ENCODE results near the gene AGPS. TPM values are rescaled to one million over a fixed set of nuclear protein-coding genes. Genes with fewer than 3 reads are reported as not detected.
A peak's percentile ranks its signal among the peaks of the same experiment; 100 is the strongest.
"Not testable (repeated sequence)": the region's sequence is repeated elsewhere in the genome, so short reads cannot be mapped to it uniquely, and the experiment has no call there.

Gene AGPS
- total and polyA plus RNA-seq, 2 donors = 9.6 to 34.7 TPM

GRCh38 chr2:177550264-177551200 is 158.0 kb downstream of the AGPS start:
- Histone ChIP-seq H3K27me3 (ENCODE audit: control insufficient read depth in 2 of 2, insufficient read depth in 1 of 2, low read length in 1 of 2) (no peaks in the 10 kb centered on the region), H3K27ac (ENCODE audit: low read depth in 1 of 2, low read length in 1 of 2) (no peak overlapping the region), H3K4me1 (ENCODE audit: control insufficient read depth in 2 of 2, insufficient read depth in 2 of 2, low read length in 2 of 2) (peaks cover 4 to 12% of the 10 kb centered on the region in 2 donors), H3K9me3 (ENCODE audit: control insufficient read depth in 2 of 2, insufficient read depth in 1 of 2, low read length in 1 of 2) (peaks cover 0 to 8% of the 10 kb centered on the region in 2 donors), H3K4me3 (ENCODE audit: low read length in 2 of 2) (no peak overlapping the region), H3K36me3 (ENCODE audit: control insufficient read depth in 2 of 2, insufficient read depth in 2 of 2, low read length in 1 of 2) (no peaks in the 10 kb centered on the region)
- DNase-seq (ENCODE audit: low read depth in 6 of 9, low spot score in 9 of 9) = no peak
- WGBS = 97% methylated on average over 5 of the region's 5 CpGs

GRCh38 chr2:177551360-177551759 is 158.8 kb downstream of the AGPS start:
- not testable (repeated sequence) for H3K36me3 ChIP-seq (ENCODE audit: control insufficient read depth in 2 of 2, insufficient read depth in 2 of 2, low read length in 1 of 2); H3K27ac ChIP-seq (ENCODE audit: low read depth in 1 of 2, low read length in 1 of 2); H3K9me3 ChIP-seq (ENCODE audit: control insufficient read depth in 2 of 2, insufficient read depth in 1 of 2, low read length in 1 of 2); H3K4me3 ChIP-seq (ENCODE audit: low read length in 2 of 2); DNase-seq (ENCODE audit: low read depth in 6 of 9, low spot score in 9 of 9); H3K27me3 ChIP-seq (ENCODE audit: control insufficient read depth in 2 of 2, insufficient read depth in 1 of 2, low read length in 1 of 2)
- WGBS = 97% methylated on average over 4 of the region's 4 CpGs
- peaks cover 4 to 12% of the 10 kb centered on the region in 2 donors for H3K4me1 ChIP-seq (ENCODE audit: control insufficient read depth in 2 of 2, insufficient read depth in 2 of 2, low read length in 2 of 2)

- Histone ChIP-seq H3K27ac (ENCODE audit: low read depth in 1 of 2, low read length in 1 of 2) (peak overlapping the region; percentile 99 to 100), H3K27me3 (ENCODE audit: control insufficient read depth in 2 of 2, insufficient read depth in 1 of 2, low read length in 1 of 2) (no peaks in the 10 kb centered on the region), H3K9me3 (ENCODE audit: control insufficient read depth in 2 of 2, insufficient read depth in 1 of 2, low read length in 1 of 2) (no peaks in the 10 kb centered on the region), H3K36me3 (ENCODE audit: control insufficient read depth in 2 of 2, insufficient read depth in 2 of 2, low read length in 1 of 2) (no peaks in the 10 kb centered on the region), H3K4me3 (ENCODE audit: low read length in 2 of 2) (peak overlapping the region; percentile 62 to 96), H3K4me1 (ENCODE audit: control insufficient read depth in 2 of 2, insufficient read depth in 2 of 2, low read length in 2 of 2) (peaks cover 4 to 12% of the 10 kb centered on the region in 2 donors)
- peak in 5 of 9 donors; percentile 9 to 41 (median 12) for DNase-seq (ENCODE audit: low read depth in 6 of 9, low spot score in 9 of 9)
- 68% methylated on average over 13 of the region's 13 CpGs for WGBS
Observed at GRCh38 chr2:177551989-177552421, 159.4 kb downstream of the AGPS start.

GRCh38 chr2:177552422-177553175 is 160.0 kb downstream of the AGPS start:
- peak; percentile 88 to 97 (median 92) for DNase-seq (ENCODE audit: low read depth in 6 of 9, low spot score in 9 of 9)
- Histone ChIP-seq H3K36me3 (ENCODE audit: control insufficient read depth in 2 of 2, insufficient read depth in 2 of 2, low read length in 1 of 2) (no peaks in the 10 kb centered on the region), H3K27ac (ENCODE audit: low read depth in 1 of 2, low read length in 1 of 2) (peak overlapping the region; percentile 99 to 100), H3K9me3 (ENCODE audit: control insufficient read depth in 2 of 2, insufficient read depth in 1 of 2, low read length in 1 of 2) (no peaks in the 10 kb centered on the region), H3K4me1 (ENCODE audit: control insufficient read depth in 2 of 2, insufficient read depth in 2 of 2, low read length in 2 of 2) (peaks cover 4 to 12% of the 10 kb centered on the region in 2 donors), H3K27me3 (ENCODE audit: control insufficient read depth in 2 of 2, insufficient read depth in 1 of 2, low read length in 1 of 2) (no peaks in the 10 kb centered on the region), H3K4me3 (ENCODE audit: low read length in 2 of 2) (peak overlapping the region; percentile 62 to 96)
- under 1% methylated on average over 64 of the region's 64 CpGs for WGBS

GRCh38 chr2:177553176-177553884 is 160.8 kb downstream of the AGPS start:
- 7% methylated on average over 17 of the region's 17 CpGs for WGBS
- peak in 2 of 9 donors; percentile 0 to 7 for DNase-seq (ENCODE audit: low read depth in 6 of 9, low spot score in 9 of 9)
- H3K27ac ChIP-seq (ENCODE audit: low read depth in 1 of 2, low read length in 1 of 2) = peak overlapping the region; percentile 99 to 100
- H3K9me3 ChIP-seq (ENCODE audit: control insufficient read depth in 2 of 2, insufficient read depth in 1 of 2, low read length in 1 of 2) = peaks cover 0 to 4% of the 10 kb centered on the region in 2 donors
- no peaks in the 10 kb centered on the region for H3K27me3 ChIP-seq (ENCODE audit: control insufficient read depth in 2 of 2, insufficient read depth in 1 of 2, low read length in 1 of 2)
- peak overlapping the region; percentile 62 to 96 for H3K4me3 ChIP-seq (ENCODE audit: low read length in 2 of 2)
- H3K4me1 ChIP-seq (ENCODE audit: control insufficient read depth in 2 of 2, insufficient read depth in 2 of 2, low read length in 2 of 2) = peaks cover 4 to 12% of the 10 kb centered on the region in 2 donors
- H3K36me3 ChIP-seq (ENCODE audit: control insufficient read depth in 2 of 2, insufficient read depth in 2 of 2, low read length in 1 of 2) = no peaks in the 10 kb centered on the region

- peaks cover 4 to 12% of the 10 kb centered on the region in 2 donors for H3K4me1 ChIP-seq (ENCODE audit: control insufficient read depth in 2 of 2, insufficient read depth in 2 of 2, low read length in 2 of 2)
- DNase-seq (ENCODE audit: low read depth in 6 of 9, low spot score in 9 of 9) = no peak
- H3K4me3 ChIP-seq (ENCODE audit: low read length in 2 of 2) = no peak overlapping the region
- H3K27me3 ChIP-seq (ENCODE audit: control insufficient read depth in 2 of 2, insufficient read depth in 1 of 2, low read length in 1 of 2) = no peaks in the 10 kb centered on the region
- no peaks in the 10 kb centered on the region for H3K36me3 ChIP-seq (ENCODE audit: control insufficient read depth in 2 of 2, insufficient read depth in 2 of 2, low read length in 1 of 2)
- H3K27ac ChIP-seq (ENCODE audit: low read depth in 1 of 2, low read length in 1 of 2) = no peak overlapping the region
- H3K9me3 ChIP-seq (ENCODE audit: control insufficient read depth in 2 of 2, insufficient read depth in 1 of 2, low read length in 1 of 2) = peaks cover 0 to 4% of the 10 kb centered on the region in 2 donors
Observed at GRCh38 chr2:177554365-177554764, 161.8 kb downstream of the AGPS start.

- WGBS = 85% methylated on average over 2 of the region's 2 CpGs
- H3K4me1 ChIP-seq (ENCODE audit: control insufficient read depth in 2 of 2, insufficient read depth in 2 of 2, low read length in 2 of 2) = peaks cover 4 to 12% of the 10 kb centered on the region in 2 donors
- H3K4me3 ChIP-seq (ENCODE audit: low read length in 2 of 2) = no peak overlapping the region
- peaks cover 0 to 4% of the 10 kb centered on the region in 2 donors for H3K9me3 ChIP-seq (ENCODE audit: control insufficient read depth in 2 of 2, insufficient read depth in 1 of 2, low read length in 1 of 2)
- no peak for DNase-seq (ENCODE audit: low read depth in 6 of 9, low spot score in 9 of 9)
- no peak overlapping the region for H3K27ac ChIP-seq (ENCODE audit: low read depth in 1 of 2, low read length in 1 of 2)
- H3K36me3 ChIP-seq (ENCODE audit: control insufficient read depth in 2 of 2, insufficient read depth in 2 of 2, low read length in 1 of 2) = no peaks in the 10 kb centered on the region
- H3K27me3 ChIP-seq (ENCODE audit: control insufficient read depth in 2 of 2, insufficient read depth in 1 of 2, low read length in 1 of 2) = no peaks in the 10 kb centered on the region
Observed at GRCh38 chr2:177556153-177556552, 163.6 kb downstream of the AGPS start.

GRCh38 chr2:177557794-177558193 is 165.2 kb downstream of the AGPS start:
- Histone ChIP-seq H3K36me3 (ENCODE audit: control insufficient read depth in 2 of 2, insufficient read depth in 2 of 2, low read length in 1 of 2) (no peaks in the 10 kb centered on the region), H3K4me3 (ENCODE audit: low read length in 2 of 2) (no peak overlapping the region), H3K27me3 (ENCODE audit: control insufficient read depth in 2 of 2, insufficient read depth in 1 of 2, low read length in 1 of 2) (no peaks in the 10 kb centered on the region), H3K27ac (ENCODE audit: low read depth in 1 of 2, low read length in 1 of 2) (no peak overlapping the region), H3K4me1 (ENCODE audit: control insufficient read depth in 2 of 2, insufficient read depth in 2 of 2, low read length in 2 of 2) (peaks cover 4 to 7% of the 10 kb centered on the region in 2 donors), H3K9me3 (ENCODE audit: control insufficient read depth in 2 of 2, insufficient read depth in 1 of 2, low read length in 1 of 2) (peaks cover 0 to 4% of the 10 kb centered on the region in 2 donors)
- WGBS = 98% methylated on average over 1 of the region's 1 CpG
- no peak for DNase-seq (ENCODE audit: low read depth in 6 of 9, low spot score in 9 of 9)

Data from thymus (tissue), 11 donors.